Measurements from ENCODE around the gene OR10G6.
"Not testable (repeated sequence)": the region's sequence is repeated elsewhere in the genome, so short reads cannot be mapped to it uniquely, and the experiment has no call there.

The OR10G6 gene

DNA sequence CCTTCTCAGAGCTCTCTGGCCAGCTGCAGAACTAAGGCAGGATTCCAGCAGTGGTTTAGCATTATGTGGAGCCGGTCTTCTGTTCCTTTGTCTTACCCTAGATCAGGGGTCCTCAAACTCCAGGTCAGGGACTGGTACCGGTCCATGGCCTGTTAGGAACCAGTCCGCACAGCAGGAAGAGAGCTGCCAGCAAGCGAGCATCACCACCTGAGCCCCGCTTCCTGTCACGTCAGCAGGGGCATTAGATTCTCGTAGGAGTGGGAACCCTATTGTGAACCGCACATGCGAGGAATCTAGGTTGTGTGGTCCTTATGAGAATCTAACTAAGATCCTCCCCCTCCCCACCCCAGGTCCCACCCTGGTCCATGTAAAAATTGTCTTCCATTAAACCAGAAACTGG lies 44.6 kb upstream of the OR10G6 start:
- H3K27me3 ChIP-seq (ENCODE audit: insufficient read depth, poor library complexity, severe bottlenecking): no peaks in the 10 kb centered on the region
- no peak for DNase-seq (ENCODE audit: low read depth in 1 of 2, low spot score in 1 of 2)
- TF ChIP-seq, protein P1, sequence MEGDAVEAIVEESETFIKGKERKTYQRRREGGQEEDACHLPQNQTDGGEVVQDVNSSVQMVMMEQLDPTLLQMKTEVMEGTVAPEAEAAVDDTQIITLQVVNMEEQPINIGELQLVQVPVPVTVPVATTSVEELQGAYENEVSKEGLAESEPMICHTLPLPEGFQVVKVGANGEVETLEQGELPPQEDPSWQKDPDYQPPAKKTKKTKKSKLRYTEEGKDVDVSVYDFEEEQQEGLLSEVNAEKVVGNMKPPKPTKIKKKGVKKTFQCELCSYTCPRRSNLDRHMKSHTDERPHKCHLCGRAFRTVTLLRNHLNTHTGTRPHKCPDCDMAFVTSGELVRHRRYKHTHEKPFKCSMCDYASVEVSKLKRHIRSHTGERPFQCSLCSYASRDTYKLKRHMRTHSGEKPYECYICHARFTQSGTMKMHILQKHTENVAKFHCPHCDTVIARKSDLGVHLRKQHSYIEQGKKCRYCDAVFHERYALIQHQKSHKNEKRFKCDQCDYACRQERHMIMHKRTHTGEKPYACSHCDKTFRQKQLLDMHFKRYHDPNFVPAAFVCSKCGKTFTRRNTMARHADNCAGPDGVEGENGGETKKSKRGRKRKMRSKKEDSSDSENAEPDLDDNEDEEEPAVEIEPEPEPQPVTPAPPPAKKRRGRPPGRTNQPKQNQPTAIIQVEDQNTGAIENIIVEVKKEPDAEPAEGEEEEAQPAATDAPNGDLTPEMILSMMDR (IDR thresholded peaks at IDR 0.05; ENCODE audit: insufficient read depth, low read length): no peak
- TF ChIP-seq GABPA (IDR thresholded peaks at IDR 0.05; ENCODE audit: low read depth) (no peak), SPI1 (IDR thresholded peaks at IDR 0.05; ENCODE audit: borderline replicate concordance, low read depth) (no peak), POLR2AphosphoS5 (IDR thresholded peaks at IDR 0.05; ENCODE audit: low read depth) (no peak)
- TF ChIP-seq, protein P2, sequence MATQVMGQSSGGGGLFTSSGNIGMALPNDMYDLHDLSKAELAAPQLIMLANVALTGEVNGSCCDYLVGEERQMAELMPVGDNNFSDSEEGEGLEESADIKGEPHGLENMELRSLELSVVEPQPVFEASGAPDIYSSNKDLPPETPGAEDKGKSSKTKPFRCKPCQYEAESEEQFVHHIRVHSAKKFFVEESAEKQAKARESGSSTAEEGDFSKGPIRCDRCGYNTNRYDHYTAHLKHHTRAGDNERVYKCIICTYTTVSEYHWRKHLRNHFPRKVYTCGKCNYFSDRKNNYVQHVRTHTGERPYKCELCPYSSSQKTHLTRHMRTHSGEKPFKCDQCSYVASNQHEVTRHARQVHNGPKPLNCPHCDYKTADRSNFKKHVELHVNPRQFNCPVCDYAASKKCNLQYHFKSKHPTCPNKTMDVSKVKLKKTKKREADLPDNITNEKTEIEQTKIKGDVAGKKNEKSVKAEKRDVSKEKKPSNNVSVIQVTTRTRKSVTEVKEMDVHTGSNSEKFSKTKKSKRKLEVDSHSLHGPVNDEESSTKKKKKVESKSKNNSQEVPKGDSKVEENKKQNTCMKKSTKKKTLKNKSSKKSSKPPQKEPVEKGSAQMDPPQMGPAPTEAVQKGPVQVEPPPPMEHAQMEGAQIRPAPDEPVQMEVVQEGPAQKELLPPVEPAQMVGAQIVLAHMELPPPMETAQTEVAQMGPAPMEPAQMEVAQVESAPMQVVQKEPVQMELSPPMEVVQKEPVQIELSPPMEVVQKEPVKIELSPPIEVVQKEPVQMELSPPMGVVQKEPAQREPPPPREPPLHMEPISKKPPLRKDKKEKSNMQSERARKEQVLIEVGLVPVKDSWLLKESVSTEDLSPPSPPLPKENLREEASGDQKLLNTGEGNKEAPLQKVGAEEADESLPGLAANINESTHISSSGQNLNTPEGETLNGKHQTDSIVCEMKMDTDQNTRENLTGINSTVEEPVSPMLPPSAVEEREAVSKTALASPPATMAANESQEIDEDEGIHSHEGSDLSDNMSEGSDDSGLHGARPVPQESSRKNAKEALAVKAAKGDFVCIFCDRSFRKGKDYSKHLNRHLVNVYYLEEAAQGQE (IDR thresholded peaks at IDR 0.05; ENCODE audit: insufficient replicate concordance, low read depth): no peak
- H3K4me3 ChIP-seq (replicated peaks; ENCODE audit: insufficient read depth, low read length): no peak overlapping the region
- H3K27ac ChIP-seq (replicated peaks): no peak overlapping the region

DNA sequence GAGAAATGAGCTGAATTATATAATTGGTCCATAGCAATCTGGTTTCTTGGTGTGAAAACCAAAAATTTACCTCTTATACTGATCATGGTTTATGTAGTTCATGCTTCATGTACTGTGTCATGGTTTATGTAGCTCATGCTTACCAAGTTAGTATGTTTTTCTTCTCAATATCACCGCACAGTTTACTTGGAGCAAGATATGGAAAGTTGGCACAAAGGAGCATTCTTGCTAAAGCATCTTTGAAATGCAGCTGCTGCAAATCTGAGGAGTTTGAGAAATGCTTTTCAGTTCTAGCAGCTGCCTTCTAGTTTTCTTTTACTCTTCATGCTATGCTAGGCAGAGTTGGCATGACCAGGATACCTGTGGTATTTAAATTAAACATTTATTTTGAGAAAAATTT lies 41.7 kb upstream of the OR10G6 start:
- no peak for TF ChIP-seq POLR2AphosphoS5 (IDR thresholded peaks at IDR 0.05; ENCODE audit: low read depth)
- TF ChIP-seq, protein P2 (IDR thresholded peaks at IDR 0.05; ENCODE audit: insufficient replicate concordance, low read depth): no peak
- no peak for DNase-seq (ENCODE audit: low read depth in 1 of 2, low spot score in 1 of 2)
- no peak overlapping the region for H3K4me3 ChIP-seq (replicated peaks; ENCODE audit: insufficient read depth, low read length)
- H3K27ac ChIP-seq (replicated peaks): no peak overlapping the region
- H3K27me3 ChIP-seq (ENCODE audit: insufficient read depth, poor library complexity, severe bottlenecking): no peaks in the 10 kb centered on the region

GRCh38 chr11:124026498-124026897 lies 31.5 kb upstream of the OR10G6 start, which contains the start of gene OR10G8:
Gene OR10G8 (plus strand): TSS chr11:124026798. CDS start chr11:124029623, 2,825 bp downstream.
- TF ChIP-seq POLR2AphosphoS5 (IDR thresholded peaks at IDR 0.05; ENCODE audit: low read depth) (no peak), SPI1 (IDR thresholded peaks at IDR 0.05; ENCODE audit: borderline replicate concordance, low read depth) (no peak), GABPA (IDR thresholded peaks at IDR 0.05; ENCODE audit: low read depth) (no peak)
- TF ChIP-seq, protein P2 (IDR thresholded peaks at IDR 0.05; ENCODE audit: insufficient replicate concordance, low read depth): no peak
- TF ChIP-seq, protein P1 (IDR thresholded peaks at IDR 0.05; ENCODE audit: insufficient read depth, low read length): no peak
- no peak within 1 kb of the TSS for H3K4me3 ChIP-seq (replicated peaks; ENCODE audit: insufficient read depth, low read length)
- H3K27ac ChIP-seq (replicated peaks): no peak within 1 kb of the TSS
- H3K27me3 ChIP-seq (ENCODE audit: insufficient read depth, poor library complexity, severe bottlenecking): peaks cover 2% of the 10 kb centered on the region
- no peak for DNase-seq (ENCODE audit: low read depth in 1 of 2, low spot score in 1 of 2)

DNA sequence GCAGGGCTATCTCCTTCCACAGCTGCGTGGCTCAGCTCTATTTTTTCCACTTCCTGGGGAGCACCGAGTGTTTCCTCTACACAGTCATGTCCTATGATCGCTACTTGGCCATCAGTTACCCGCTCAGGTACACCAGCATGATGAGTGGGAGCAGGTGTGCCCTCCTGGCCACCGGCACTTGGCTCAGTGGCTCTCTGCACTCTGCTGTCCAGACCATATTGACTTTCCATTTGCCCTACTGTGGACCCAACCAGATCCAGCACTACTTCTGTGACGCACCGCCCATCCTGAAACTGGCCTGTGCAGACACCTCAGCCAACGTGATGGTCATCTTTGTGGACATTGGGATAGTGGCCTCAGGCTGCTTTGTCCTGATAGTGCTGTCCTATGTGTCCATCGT lies 20.9 kb upstream of the OR10G6 start:
- DNase-seq (ENCODE audit: low read depth in 1 of 2, low spot score in 1 of 2); H3K27me3 ChIP-seq (ENCODE audit: insufficient read depth, poor library complexity, severe bottlenecking); H3K27ac ChIP-seq (replicated peaks); H3K4me3 ChIP-seq (replicated peaks; ENCODE audit: insufficient read depth, low read length): not testable (repeated sequence)

All from HL-60 (cell line).